ENCODE measurements around the gene CFAP70.
"Not testable (repeated sequence)": the region's sequence is repeated elsewhere in the genome, so short reads cannot be mapped to it uniquely, and the experiment has no call there.

Gene CFAP70

GRCh38 chr10:73358331-73359279 is at the start of gene CFAP70:
Gene CFAP70, minus strand, starts transcription at chr10:73358864. Its CDS starts 4,068 bp downstream, at chr10:73354796.
- DNase-seq (ENCODE audit: low spot score in 2 of 2) (peak; percentile 76 to 91), ATAC-seq (ENCODE audit: low read depth) (peak; percentile 96)
- H3K9me3 Mint-ChIP-seq = peaks cover 3% of the 10 kb centered on the region
- peaks cover 8% of the 10 kb centered on the region for H3K4me1 Mint-ChIP-seq
- peak within 1 kb of the TSS; percentile 93 for H3K27ac Mint-ChIP-seq
- H3K4me3 Mint-ChIP-seq = peak within 1 kb of the TSS; percentile 90
- no peaks in the 10 kb centered on the region for H3K27me3 Mint-ChIP-seq
- no peaks in the 10 kb centered on the region for H3K36me3 Mint-ChIP-seq

GRCh38 chr10:73408061-73408460 is 49.4 kb upstream of the CFAP70 start:
- Mint-ChIP-seq H3K9me3 (no peaks in the 10 kb centered on the region), H3K4me3 (no peak overlapping the region), H3K4me1 (peaks cover 34% of the 10 kb centered on the region), H3K27me3 (no peaks in the 10 kb centered on the region), H3K36me3 (peaks cover 12% of the 10 kb centered on the region), H3K27ac (peak overlapping the region; percentile 62)
- DNase-seq (ENCODE audit: low spot score in 2 of 2) (no peak), ATAC-seq (ENCODE audit: low read depth) (no peak)

DNA sequence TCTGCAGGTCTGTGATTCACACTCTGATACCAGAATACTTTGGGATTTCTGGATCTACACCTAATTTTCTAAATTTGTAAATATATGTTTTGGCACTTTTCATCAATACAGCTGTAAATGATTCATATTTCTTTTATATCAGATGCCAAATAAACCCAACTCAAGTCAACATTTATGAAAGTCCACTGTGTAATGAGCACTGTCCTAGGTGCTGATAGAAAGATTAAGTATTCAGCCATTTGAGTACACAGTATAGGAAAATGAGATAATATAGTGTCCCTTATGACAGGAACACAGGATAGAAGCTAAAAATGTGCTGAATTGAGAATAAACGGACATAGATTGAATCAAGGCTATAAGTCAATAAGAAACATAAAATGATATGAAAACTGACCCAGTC is 48.8 kb upstream of the CFAP70 start:
- no peaks in the 10 kb centered on the region for H3K9me3 Mint-ChIP-seq
- ATAC-seq (ENCODE audit: low read depth) (no peak), DNase-seq (ENCODE audit: low spot score in 2 of 2) (no peak)
- no peaks in the 10 kb centered on the region for H3K27me3 Mint-ChIP-seq
- H3K4me1 Mint-ChIP-seq = peaks cover 30% of the 10 kb centered on the region
- H3K36me3 Mint-ChIP-seq = peaks cover 16% of the 10 kb centered on the region
- no peak overlapping the region for H3K27ac Mint-ChIP-seq
- H3K4me3 Mint-ChIP-seq = no peak overlapping the region

GRCh38 chr10:73406846-73407245 is 48.2 kb upstream of the CFAP70 start:
- H3K4me1 Mint-ChIP-seq = peaks cover 30% of the 10 kb centered on the region

GRCh38 chr10:73405556-73405955 is 46.9 kb upstream of the CFAP70 start:
- no peaks in the 10 kb centered on the region for H3K9me3 Mint-ChIP-seq
- peaks cover 16% of the 10 kb centered on the region for H3K36me3 Mint-ChIP-seq
- no peak for ATAC-seq (ENCODE audit: low read depth)
- no peak overlapping the region for H3K4me3 Mint-ChIP-seq
- no peaks in the 10 kb centered on the region for H3K27me3 Mint-ChIP-seq
- peaks cover 28% of the 10 kb centered on the region for H3K4me1 Mint-ChIP-seq
- peak overlapping the region; percentile 79 for H3K27ac Mint-ChIP-seq
- no peak for DNase-seq (ENCODE audit: low spot score in 2 of 2)

More at GRCh38 chr10:73406846-73407245, 48.2 kb upstream of the CFAP70 start:
- H3K36me3 Mint-ChIP-seq = peaks cover 16% of the 10 kb centered on the region
- DNase-seq (ENCODE audit: low spot score in 2 of 2) (no peak), ATAC-seq (ENCODE audit: low read depth) (no peak)
- H3K27me3 Mint-ChIP-seq = no peaks in the 10 kb centered on the region
- H3K27ac Mint-ChIP-seq = peak overlapping the region; percentile 56
- no peaks in the 10 kb centered on the region for H3K9me3 Mint-ChIP-seq
- H3K4me3 Mint-ChIP-seq = no peak overlapping the region

- DNase-seq (ENCODE audit: low spot score in 2 of 2) = no peak
- Mint-ChIP-seq H3K27ac (no peak overlapping the region), H3K4me3 (no peak overlapping the region), H3K9me3 (no peaks in the 10 kb centered on the region), H3K36me3 (peaks cover 17% of the 10 kb centered on the region), H3K4me1 (peaks cover 26% of the 10 kb centered on the region), H3K27me3 (no peaks in the 10 kb centered on the region)
- no peak for ATAC-seq (ENCODE audit: low read depth)
Observed at GRCh38 chr10:73404690-73405089, 46.0 kb upstream of the CFAP70 start.

GRCh38 chr10:73401636-73402035 is 43.0 kb upstream of the CFAP70 start:
- ATAC-seq (ENCODE audit: low read depth) (no peak), DNase-seq (ENCODE audit: low spot score in 2 of 2) (no peak)
- Mint-ChIP-seq H3K9me3 (no peaks in the 10 kb centered on the region), H3K27ac (peak overlapping the region; percentile 73), H3K4me1 (peaks cover 14% of the 10 kb centered on the region), H3K36me3 (peaks cover 13% of the 10 kb centered on the region), H3K4me3 (no peak overlapping the region), H3K27me3 (no peaks in the 10 kb centered on the region)

- Mint-ChIP-seq H3K4me1 (peaks cover 5% of the 10 kb centered on the region), H3K36me3 (peaks cover 25% of the 10 kb centered on the region), H3K9me3 (no peaks in the 10 kb centered on the region), H3K27ac (peak overlapping the region; percentile 60), H3K27me3 (no peaks in the 10 kb centered on the region), H3K4me3 (no peak overlapping the region)
- no peak for DNase-seq (ENCODE audit: low spot score in 2 of 2)
- no peak for ATAC-seq (ENCODE audit: low read depth)
Observed at GRCh38 chr10:73399063-73399462, 40.4 kb upstream of the CFAP70 start.

GRCh38 chr10:73398024-73398423 is 39.4 kb upstream of the CFAP70 start:
- no peak overlapping the region for H3K27ac Mint-ChIP-seq

GRCh38 chr10:73394325-73394724 is 35.7 kb upstream of the CFAP70 start:
- not testable (repeated sequence) for H3K27ac Mint-ChIP-seq; H3K27me3 Mint-ChIP-seq; ATAC-seq (ENCODE audit: low read depth); H3K9me3 Mint-ChIP-seq; H3K4me3 Mint-ChIP-seq; H3K4me1 Mint-ChIP-seq; DNase-seq (ENCODE audit: low spot score in 2 of 2)
- H3K36me3 Mint-ChIP-seq = peaks cover 34% of the 10 kb centered on the region

More at GRCh38 chr10:73398024-73398423, 39.4 kb upstream of the CFAP70 start:
- H3K9me3 Mint-ChIP-seq = peaks cover under 1% of the 10 kb centered on the region
- H3K36me3 Mint-ChIP-seq = peaks cover 28% of the 10 kb centered on the region
- ATAC-seq (ENCODE audit: low read depth) = no peak
- no peak for DNase-seq (ENCODE audit: low spot score in 2 of 2)
- no peaks in the 10 kb centered on the region for H3K27me3 Mint-ChIP-seq
- no peak overlapping the region for H3K4me3 Mint-ChIP-seq
- peaks cover 6% of the 10 kb centered on the region for H3K4me1 Mint-ChIP-seq

DNA sequence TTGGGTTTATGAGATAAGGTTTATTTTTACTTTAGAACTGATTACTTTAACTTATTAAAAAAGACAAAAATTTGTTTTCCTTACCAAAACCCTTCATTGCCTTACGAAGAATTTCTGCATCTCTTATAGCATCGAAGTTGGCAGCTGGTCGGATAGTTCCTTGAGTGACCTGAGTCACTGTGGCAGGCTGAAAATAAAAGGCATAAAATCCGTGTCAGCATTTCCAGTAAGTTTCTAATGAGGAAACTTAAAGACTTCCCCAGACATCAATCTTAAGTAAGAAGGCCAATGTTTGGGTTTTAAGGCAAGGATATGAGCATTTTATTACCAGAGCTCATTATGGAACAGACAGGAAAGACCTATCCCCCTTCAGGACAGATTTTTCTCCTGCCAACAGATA is 29.6 kb upstream of the CFAP70 start:
- Mint-ChIP-seq H3K27me3 (no peaks in the 10 kb centered on the region), H3K36me3 (peaks cover 36% of the 10 kb centered on the region), H3K27ac (no peak overlapping the region), H3K9me3 (peaks cover 1% of the 10 kb centered on the region), H3K4me3 (no peak overlapping the region), H3K4me1 (peaks cover 3% of the 10 kb centered on the region)
- no peak for ATAC-seq (ENCODE audit: low read depth)
- no peak for DNase-seq (ENCODE audit: low spot score in 2 of 2)

DNA sequence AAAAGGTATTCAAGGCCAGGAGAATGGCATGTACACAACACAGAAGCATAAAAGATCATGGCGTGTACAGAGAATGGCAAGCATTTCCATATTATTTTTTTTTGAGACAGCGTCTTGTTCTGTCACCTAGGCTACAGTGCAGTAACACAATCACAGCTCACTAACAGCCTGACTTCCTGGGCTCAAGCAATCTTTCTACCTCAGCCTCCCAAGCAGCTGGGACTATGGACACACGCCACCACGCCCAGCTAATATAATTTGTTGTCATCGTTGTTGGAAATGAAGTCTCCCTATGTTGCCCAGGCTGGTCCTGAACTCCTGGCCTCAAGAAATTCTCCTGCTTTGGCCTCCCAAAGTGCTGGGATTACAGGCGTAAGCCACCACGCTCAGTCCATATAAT is 27.9 kb upstream of the CFAP70 start:
- Mint-ChIP-seq H3K27me3 (no peaks in the 10 kb centered on the region), H3K27ac (no peak overlapping the region), H3K36me3 (peaks cover 37% of the 10 kb centered on the region), H3K4me3 (no peak overlapping the region), H3K4me1 (no peaks in the 10 kb centered on the region), H3K9me3 (no peaks in the 10 kb centered on the region)
- DNase-seq (ENCODE audit: low spot score in 2 of 2) = no peak
- no peak for ATAC-seq (ENCODE audit: low read depth)

DNA sequence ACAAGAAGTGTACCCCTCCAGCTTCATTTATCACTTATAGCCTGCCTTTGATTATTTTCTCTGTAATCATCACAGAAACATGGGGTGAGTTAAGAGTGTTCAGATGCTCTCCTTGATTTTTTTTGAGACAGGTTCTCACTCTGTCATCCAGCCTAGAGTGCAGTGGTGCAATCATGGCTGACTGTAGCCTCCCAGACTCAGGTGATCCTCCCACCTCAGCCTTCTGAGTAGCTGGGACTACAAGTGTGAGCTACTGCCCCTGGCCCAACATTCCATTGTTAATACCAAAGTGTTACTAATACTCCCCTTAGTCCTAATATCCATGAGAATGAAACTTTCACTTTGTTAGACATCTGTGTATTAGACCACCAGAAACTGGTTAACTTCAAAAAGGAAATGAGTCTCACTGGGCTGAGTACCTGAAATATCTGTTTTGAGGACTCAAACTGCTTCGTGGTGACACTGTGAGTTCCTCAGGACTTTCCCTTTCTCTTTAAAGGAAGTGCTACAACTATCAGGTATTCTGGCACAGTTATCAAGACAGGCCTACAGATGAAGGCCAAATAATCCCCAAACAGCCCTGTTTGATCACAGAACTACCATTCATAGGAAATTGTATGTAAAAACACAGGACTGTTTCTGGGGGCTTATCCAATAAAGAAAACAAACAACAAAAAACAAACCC is 20.5 kb upstream of the CFAP70 start:
- DNase-seq (ENCODE audit: low spot score in 2 of 2) = no peak
- H3K36me3 Mint-ChIP-seq = peaks cover 40% of the 10 kb centered on the region
- peak overlapping the region; percentile 54 for H3K27ac Mint-ChIP-seq
- ATAC-seq (ENCODE audit: low read depth) = peak; percentile 68
- no peaks in the 10 kb centered on the region for H3K9me3 Mint-ChIP-seq
- peaks cover 2% of the 10 kb centered on the region for H3K4me1 Mint-ChIP-seq
- H3K4me3 Mint-ChIP-seq = no peak overlapping the region
- H3K27me3 Mint-ChIP-seq = no peaks in the 10 kb centered on the region

DNA sequence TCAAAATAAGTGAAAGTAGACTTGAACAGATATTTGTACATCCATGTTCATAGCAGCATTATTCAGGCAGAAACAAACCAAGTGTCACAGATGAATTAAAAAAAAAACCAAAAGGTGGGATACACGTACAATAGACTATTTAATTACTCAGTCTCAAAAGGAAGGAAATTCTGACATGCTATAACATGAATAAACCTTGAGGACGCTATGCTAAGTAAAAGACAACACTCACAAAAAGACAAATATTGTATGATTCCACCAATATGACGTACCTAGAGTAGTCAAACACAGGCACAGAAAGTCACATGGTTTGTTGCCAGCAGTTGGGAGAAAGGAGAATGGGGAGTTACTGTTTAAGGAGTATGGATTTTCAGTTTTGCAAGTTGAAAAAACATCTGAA is 18.0 kb upstream of the CFAP70 start:
- H3K27me3 Mint-ChIP-seq = no peaks in the 10 kb centered on the region
- peaks cover 38% of the 10 kb centered on the region for H3K36me3 Mint-ChIP-seq
- H3K27ac Mint-ChIP-seq = peak overlapping the region; percentile 58
- peaks cover 2% of the 10 kb centered on the region for H3K4me1 Mint-ChIP-seq
- ATAC-seq (ENCODE audit: low read depth) (no peak), DNase-seq (ENCODE audit: low spot score in 2 of 2) (no peak)
- H3K9me3 Mint-ChIP-seq = no peaks in the 10 kb centered on the region
- no peak overlapping the region for H3K4me3 Mint-ChIP-seq

All from memory B cell (primary cell).